SK-N-SH (cell line): Measurements from ENCODE around the gene AMZ1.

ENCODE experiments used
- CTCF ChIP-seq: fragments of 200-600 bp; sonication (generic); IDR thresholded peaks from 2 replicates; pipeline ENCODE4 v1.6.1; 2017; ENCODE audit warnings: antibody characterized with exemption, mild to moderate bottlenecking, moderate library complexity
- EP300 ChIP-seq, 2 experiments: IDR thresholded peaks; 2 replicates each; pipeline versions ENCODE4 v1.4.0 to v1.6.1; 2012; ENCODE audit warnings: borderline replicate concordance in 1 of 2, low read depth in 1 of 2, low read length in 1 of 2
- GABPA ChIP-seq: IDR thresholded peaks from 2 replicates; pipeline ENCODE4 v1.4.0; 2012; ENCODE audit warnings: low read depth, mild to moderate bottlenecking
- JUND ChIP-seq: IDR thresholded peaks from 2 replicates; pipeline ENCODE4 v1.4.0; 2012
- NRF1 ChIP-seq: IDR thresholded peaks from 2 replicates; pipeline ENCODE4 v1.6.1; 2012; ENCODE audit warnings: low read depth, mild to moderate bottlenecking, low read length
- POLR2AphosphoS5 ChIP-seq: IDR thresholded peaks from 2 replicates; pipeline ENCODE4 v1.6.1; 2012; ENCODE audit warnings: low read depth, low read length
- SIN3A ChIP-seq: IDR thresholded peaks from 2 replicates; pipeline ENCODE4 v1.6.1; 2012; ENCODE audit warnings: low read depth, mild to moderate bottlenecking, low read length, moderate library complexity, borderline replicate concordance
- TEAD4 ChIP-seq: IDR thresholded peaks from 2 replicates; pipeline ENCODE4 v1.4.0; 2012; ENCODE audit warnings: mild to moderate bottlenecking, borderline replicate concordance; ENCODE audit not compliant: insufficient read depth
- YY1 ChIP-seq: IDR thresholded peaks from 2 replicates; pipeline ENCODE4 v1.4.0; 2012; ENCODE audit warnings: low read depth, mild to moderate bottlenecking
- ZBTB33 ChIP-seq: IDR thresholded peaks from 2 replicates; pipeline ENCODE4 v1.4.0; 2012; ENCODE audit warnings: low read depth, borderline replicate concordance
- TF ChIP-seq, protein P1 (sequence below): IDR thresholded peaks from 2 replicates; pipeline ENCODE4; 2012

- TF ChIP-seq POLR2AphosphoS5 (no peak), CTCF (no peak), EP300 (IDR thresholded peaks at IDR 0.05; ENCODE audit: borderline replicate concordance in 1 of 2, low read depth in 1 of 2, low read length in 1 of 2) (no peak), YY1 (no peak), JUND (no peak), NRF1 (no peak), GABPA (no peak), TEAD4 (no peak), ZBTB33 (no peak), SIN3A (no peak)
- TF ChIP-seq, protein P1, sequence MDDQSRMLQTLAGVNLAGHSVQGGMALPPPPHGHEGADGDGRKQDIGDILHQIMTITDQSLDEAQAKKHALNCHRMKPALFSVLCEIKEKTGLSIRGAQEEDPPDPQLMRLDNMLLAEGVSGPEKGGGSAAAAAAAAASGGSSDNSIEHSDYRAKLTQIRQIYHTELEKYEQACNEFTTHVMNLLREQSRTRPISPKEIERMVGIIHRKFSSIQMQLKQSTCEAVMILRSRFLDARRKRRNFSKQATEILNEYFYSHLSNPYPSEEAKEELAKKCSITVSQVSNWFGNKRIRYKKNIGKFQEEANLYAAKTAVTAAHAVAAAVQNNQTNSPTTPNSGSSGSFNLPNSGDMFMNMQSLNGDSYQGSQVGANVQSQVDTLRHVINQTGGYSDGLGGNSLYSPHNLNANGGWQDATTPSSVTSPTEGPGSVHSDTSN: no peak
Measured at GRCh38 chr7:2691011-2691707, 3.2 kb downstream of the AMZ1 start.
